H9 (cell line): ENCODE results near the gene CALN1. TPM values are rescaled to one million over a fixed set of nuclear protein-coding genes. Genes with fewer than 3 reads are reported as not detected.
A peak's percentile ranks its signal among the peaks of the same experiment; 100 is the strongest.

Experiments
- DNase-seq: peaks from one replicate; pipeline ENCODE4 v3.0.0-alpha.2; 2017
- H2AFZ ChIP-seq: one replicate; pipeline ENCODE4 v1.6.1; 2013; ENCODE audit warnings: mild to moderate bottlenecking, low read length, control low read depth, moderate library complexity
- H2AK5ac ChIP-seq: 2 replicates; pipeline ENCODE4 v1.6.1; 2013; ENCODE audit warnings: low read length, control low read depth, mixed read lengths; ENCODE audit not compliant: insufficient read length
- H2BK120ac ChIP-seq: one replicate; pipeline ENCODE4 v1.6.1; 2013; ENCODE audit warnings: low read depth, mild to moderate bottlenecking, low read length, control low read depth, inconsistent platforms; ENCODE audit not compliant: poor library complexity, severe bottlenecking
- H2BK12ac ChIP-seq: 2 replicates; pipeline ENCODE4 v1.6.1; 2013; ENCODE audit warnings: low read length, control low read depth, mixed read lengths, low read depth; ENCODE audit not compliant: insufficient read length
- H2BK15ac ChIP-seq: 2 replicates; pipeline ENCODE4 v1.6.1; 2013; ENCODE audit warnings: low read depth, low read length, control low read depth
- H2BK20ac ChIP-seq: one replicate; pipeline ENCODE4 v1.6.1; 2013; ENCODE audit warnings: low read depth, mild to moderate bottlenecking, low read length, control low read depth, inconsistent platforms; ENCODE audit not compliant: poor library complexity, severe bottlenecking
- H2BK5ac ChIP-seq: 2 replicates; pipeline ENCODE4 v1.6.1; 2013; ENCODE audit warnings: low read length, control low read depth, mixed read lengths; ENCODE audit not compliant: insufficient read length
- H3K14ac ChIP-seq: 2 replicates; pipeline ENCODE4 v1.6.1; 2013; ENCODE audit warnings: low read length, control low read depth; ENCODE audit not compliant: insufficient read depth
- H3K18ac ChIP-seq: 2 replicates; pipeline ENCODE4 v1.6.1; 2013; ENCODE audit warnings: low read depth, mild to moderate bottlenecking, mixed read lengths, low read length, control low read depth; ENCODE audit not compliant: insufficient read length
- H3K23ac ChIP-seq: 2 replicates; pipeline ENCODE4 v1.6.1; 2013; ENCODE audit warnings: low read length, control low read depth, mixed read lengths, low read depth; ENCODE audit not compliant: insufficient read length
- H3K23me2 ChIP-seq: 2 replicates; pipeline ENCODE4 v1.6.1; 2013; ENCODE audit warnings: low read depth, mild to moderate bottlenecking, mixed read lengths, low read length, control low read depth; ENCODE audit not compliant: insufficient read length, poor library complexity, severe bottlenecking
- H3K27ac ChIP-seq: 2 replicates; pipeline ENCODE4 v1.5.1; 2013; ENCODE audit warnings: low read length, control low read depth, mixed read lengths, low read depth; ENCODE audit not compliant: insufficient read length
- H3K27me3 ChIP-seq: 2 replicates; pipeline ENCODE4 v1.6.1; 2013; ENCODE audit warnings: low read length, control low read depth, inconsistent platforms; ENCODE audit not compliant: insufficient read depth
- H3K4ac ChIP-seq: 2 replicates; pipeline ENCODE4 v1.6.1; 2013; ENCODE audit warnings: low read depth, mild to moderate bottlenecking, control low read depth, inconsistent platforms, low read length, moderate library complexity
- H3K4me1 ChIP-seq: 2 replicates; pipeline ENCODE4 v1.6.1; 2013; ENCODE audit warnings: low read length, control low read depth, inconsistent platforms; ENCODE audit not compliant: insufficient read depth
- H3K4me2 ChIP-seq: 2 replicates; pipeline ENCODE4 v1.6.1; 2013; ENCODE audit warnings: low read length, control low read depth, mixed read lengths; ENCODE audit not compliant: insufficient read length, insufficient read depth
- H3K56ac ChIP-seq: 2 replicates; pipeline ENCODE4 v1.6.1; 2013; ENCODE audit warnings: low read depth, mild to moderate bottlenecking, mixed read lengths, low read length, control low read depth; ENCODE audit not compliant: insufficient read length
- H3K79me1 ChIP-seq: 2 replicates; pipeline ENCODE4 v1.6.1; 2013; ENCODE audit warnings: low read depth, mild to moderate bottlenecking, moderate library complexity, low read length, control low read depth, inconsistent platforms; ENCODE audit not compliant: insufficient read depth, poor library complexity, severe bottlenecking
- H3K79me2 ChIP-seq: 2 replicates; pipeline ENCODE4 v1.6.1; 2013; ENCODE audit warnings: low read length, control low read depth, inconsistent platforms; ENCODE audit not compliant: insufficient read depth
- H3K9ac ChIP-seq: 2 replicates; pipeline ENCODE4 v1.6.1; 2013; ENCODE audit warnings: low read length, control low read depth, mixed read lengths; ENCODE audit not compliant: insufficient read length; ENCODE audit errors: extremely low read depth
- H3K9me3 ChIP-seq: one replicate; pipeline ENCODE4 v1.6.1; 2013; ENCODE audit warnings: low read depth, low read length, inconsistent platforms; ENCODE audit not compliant: control insufficient read depth
- H3T11ph ChIP-seq: one replicate; pipeline ENCODE4 v1.6.1; 2013; ENCODE audit warnings: mild to moderate bottlenecking, low read length, control low read depth, inconsistent platforms
- H4K20me1 ChIP-seq: one replicate; pipeline ENCODE4 v1.6.1; 2013; ENCODE audit not compliant: control insufficient read depth, insufficient read length, insufficient read depth
- H4K5ac ChIP-seq: 2 replicates; pipeline ENCODE4 v1.6.1; 2013; ENCODE audit warnings: low read depth, mild to moderate bottlenecking, mixed read lengths, low read length, control low read depth; ENCODE audit not compliant: insufficient read length
- H4K8ac ChIP-seq: replicated peaks from 2 replicates; pipeline ENCODE4 v1.6.1; 2013; ENCODE audit warnings: low read length, control low read depth, mixed read lengths, low read depth; ENCODE audit not compliant: insufficient read length
- H4K91ac ChIP-seq: 2 replicates; pipeline ENCODE4 v1.6.1; 2013; ENCODE audit warnings: low read depth, mild to moderate bottlenecking, moderate library complexity, mixed read lengths, low read length, control low read depth; ENCODE audit not compliant: insufficient read length
- H3K27ac Mint-ChIP-seq, 3 experiments: 2 replicates in 2 of 3; 3 replicates in 1 of 3; pipeline ENCODE4 v1.8.0; 2020 to 2021; ENCODE audit warnings: mixed read lengths in 3 of 3, mild to moderate bottlenecking in 1 of 3, moderate library complexity in 1 of 3
- H3K27me3 Mint-ChIP-seq: 2 replicates; pipeline ENCODE4 v1.8.0; 2021; ENCODE audit warnings: low read depth, mild to moderate bottlenecking, moderate library complexity, mixed read lengths
- H3K36me3 Mint-ChIP-seq, 3 experiments: 2 replicates in 2 of 3; 3 replicates in 1 of 3; pipeline ENCODE4 v1.8.0; 2020 to 2021; ENCODE audit warnings: low read depth in 3 of 3, mixed read lengths in 3 of 3; ENCODE audit not compliant: insufficient read depth in 1 of 3
- H3K4me1 Mint-ChIP-seq, 2 experiments: 2 replicates each; pipeline ENCODE4 v1.8.0; 2020; ENCODE audit warnings: mixed read lengths in 2 of 2
- H3K4me3 Mint-ChIP-seq, 2 experiments: 2 replicates in 1 of 2; 3 replicates in 1 of 2; pipeline ENCODE4 v1.8.0; 2020 to 2021; ENCODE audit warnings: mild to moderate bottlenecking in 2 of 2, mixed read lengths in 2 of 2, moderate library complexity in 1 of 2
- H3K9me3 Mint-ChIP-seq, 2 experiments: 2 replicates in 1 of 2; 3 replicates in 1 of 2; pipeline ENCODE4 v1.8.0; 2020; ENCODE audit warnings: mild to moderate bottlenecking in 2 of 2, mixed read lengths in 2 of 2, moderate library complexity in 1 of 2
- CTCF ChIP-seq: fragments of 200-600 bp; sonication (generic); conservative IDR thresholded peaks from 3 replicates; pipeline ENCODE4 v1.8.0; 2021; ENCODE audit warnings: antibody characterized with exemption, mild to moderate bottlenecking
- WGBS: extraction: QIAGEN DNeasy Blood & Tissue Kit; methylation state at CpG from one replicate; pipeline ENCODE4 v1.1.7; 2013; ENCODE audit warnings: missing lambda C conversion rate, low lambda C conversion rate, mixed read lengths; ENCODE audit not compliant: insufficient read length; ENCODE audit errors: extremely low coverage; 5-methylcytosine and 5-hydroxymethylcytosine counted together
- total RNA-seq: library from RNA; stranded (reverse); gene quantifications from 2 replicates; pipeline ENCODE4 v1.2.1, GENCODE V29; 2021

Gene CALN1
- total RNA-seq, 1 experiment from 2014 or later: 2.8 TPM

GRCh38 chr7:72265071-72265904 lies 146.8 kb downstream of the CALN1 start:
- Mint-ChIP-seq H3K4me3 (no peak overlapping the region), H3K4me1 (peaks cover 56 to 57% of the 10 kb centered on the region in 2 experiments), H3K27ac (peak overlapping the region in 2 of 3 experiments; percentile 46 to 83; a peak in 3 of 7 replicates), H3K36me3 (peaks cover 2 to 15% (median 13%) of the 10 kb centered on the region in 3 experiments), H3K27me3 (no peaks in the 10 kb centered on the region), H3K9me3 (peaks cover 6 to 7% of the 10 kb centered on the region in 2 experiments; a peak in 4 of 5 replicates)
- Histone ChIP-seq H3K14ac (no peak overlapping the region), H2BK12ac (no peak overlapping the region), H3T11ph (no peak overlapping the region), H2BK15ac (no peak overlapping the region), H3K79me2 (no peaks in the 10 kb centered on the region; the same call in 1 of the 2 replicates), H4K8ac (no peak overlapping the region), H4K91ac (no peak overlapping the region), H3K79me1 (no peaks in the 10 kb centered on the region), H2AK5ac (no peak overlapping the region), H3K4me1 (peaks cover 12% of the 10 kb centered on the region; the same call in 1 of the 2 replicates), H3K27me3 (no peaks in the 10 kb centered on the region), H3K18ac (no peak overlapping the region), H3K9ac (no peak overlapping the region), H3K27ac (no peak overlapping the region), H4K20me1 (no peaks in the 10 kb centered on the region), H3K56ac (no peak overlapping the region), H2BK120ac (no peak overlapping the region), H3K23ac (no peak overlapping the region), H3K4me2 (no peak overlapping the region), H3K23me2 (no peaks in the 10 kb centered on the region), H2BK5ac (no peak overlapping the region), H2BK20ac (no peak overlapping the region), H4K5ac (no peak overlapping the region), H3K9me3 (no peaks in the 10 kb centered on the region), H3K4ac (no peak overlapping the region), H2AFZ (no peak overlapping the region)
- no peak for DNase-seq
- TF ChIP-seq CTCF: no peak
- no CpG with 5 or more reads among the region's 7 CpGs for WGBS
